Sciatic nerve (tissue), 1 donor: ENCODE data around the gene ISL2. TPM values are rescaled to one million over a fixed set of nuclear protein-coding genes. Genes with fewer than 3 reads are reported as not detected.

ENCODE experiments used
- total RNA-seq: library from RNA; stranded (reverse); fragmentation: NEBNext Ultra II Directional; extraction: Animal tissue kit (Norgen Biotek cat#: 25700); gene quantifications from one replicate; pipeline ENCODE4 v1.2.1, GENCODE V29; 2021
- donor health status: DM: no; HTN: no; CAD: no.

Gene ISL2
- total RNA-seq, 1 donor from 2014 or later: 0.31 TPM

Other genes starting within 250 kb of the ISL2 start
- 84.8 TPM for gene ETFA, start 25.3 kb upstream of the ISL2 start, total RNA-seq